NCI-H774 (cell line): Measurements from ENCODE around the gene AADACL2.
"Not testable (repeated sequence)": the region's sequence is repeated elsewhere in the genome, so short reads cannot be mapped to it uniquely, and the experiment has no call there.

Experiments
- DNase-seq: peaks from one replicate; lab custom pipeline; 2025; lab: John Stamatoyannopoulos, UW

The AADACL2 gene

DNA sequence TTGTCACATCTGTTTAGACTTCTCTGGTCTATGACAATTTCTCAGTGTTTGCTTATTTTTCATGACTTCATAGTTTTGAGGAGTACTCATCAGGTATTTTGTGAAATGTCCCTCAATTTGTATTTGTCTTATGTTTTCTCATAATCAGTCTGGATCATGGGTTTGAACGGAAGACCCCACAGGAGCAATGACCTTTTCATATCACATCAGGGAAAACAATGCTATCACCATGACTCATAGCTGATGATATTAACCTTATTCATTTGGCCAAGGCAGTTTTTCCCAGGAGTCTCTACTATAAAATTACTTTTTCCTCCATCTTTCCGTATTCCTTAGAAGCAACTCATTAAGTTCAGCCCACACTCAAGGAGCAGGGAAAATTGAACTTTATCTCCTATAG lies 32.7 kb downstream of the AADACL2 start:
- DNase-seq = no peak

DNA sequence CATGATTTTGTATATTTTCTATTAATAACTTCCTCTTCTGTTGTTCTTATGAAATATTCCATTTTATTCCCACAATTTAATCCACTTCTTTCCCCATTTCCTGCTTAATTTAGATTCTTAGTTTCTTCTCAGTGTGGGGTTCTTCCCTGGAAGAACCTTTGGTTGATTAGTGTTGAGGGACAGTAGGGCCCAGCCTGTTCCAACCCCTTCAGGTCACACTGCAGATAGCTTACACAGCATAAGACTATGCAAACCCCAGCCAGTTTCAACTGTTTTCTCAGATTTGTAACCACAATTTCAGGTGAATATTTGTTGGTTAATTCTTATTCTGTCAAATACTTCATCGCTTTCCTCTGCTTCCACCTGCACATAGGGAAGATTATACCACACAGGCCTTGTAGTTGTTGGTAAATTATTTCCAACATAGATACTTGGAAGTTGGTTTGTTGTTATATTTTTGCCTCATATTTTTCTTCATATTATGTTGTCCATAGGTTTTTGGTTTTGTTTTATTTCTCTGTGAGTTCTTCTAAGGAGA lies 34.7 kb downstream of the AADACL2 start:
- no peak for DNase-seq

DNA sequence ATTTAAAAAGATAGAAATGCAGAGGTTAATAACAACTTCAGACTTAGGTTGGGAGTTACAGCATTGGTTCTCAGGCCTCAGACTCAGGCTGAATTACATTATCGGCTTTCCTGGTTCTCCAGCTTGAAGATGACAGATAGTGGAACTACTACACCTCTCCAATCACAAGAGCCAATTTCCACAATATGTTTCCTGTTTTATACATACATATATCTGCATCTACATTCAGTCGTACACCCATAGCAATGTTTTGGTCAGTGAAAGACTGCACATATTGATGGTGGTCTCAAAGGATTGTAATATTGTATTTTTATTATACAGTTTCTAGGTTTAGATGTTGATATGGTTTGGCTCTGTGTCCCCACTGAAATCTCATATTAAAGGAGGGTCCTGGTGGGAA lies 35.4 kb downstream of the AADACL2 start:
- DNase-seq = no peak

DNA sequence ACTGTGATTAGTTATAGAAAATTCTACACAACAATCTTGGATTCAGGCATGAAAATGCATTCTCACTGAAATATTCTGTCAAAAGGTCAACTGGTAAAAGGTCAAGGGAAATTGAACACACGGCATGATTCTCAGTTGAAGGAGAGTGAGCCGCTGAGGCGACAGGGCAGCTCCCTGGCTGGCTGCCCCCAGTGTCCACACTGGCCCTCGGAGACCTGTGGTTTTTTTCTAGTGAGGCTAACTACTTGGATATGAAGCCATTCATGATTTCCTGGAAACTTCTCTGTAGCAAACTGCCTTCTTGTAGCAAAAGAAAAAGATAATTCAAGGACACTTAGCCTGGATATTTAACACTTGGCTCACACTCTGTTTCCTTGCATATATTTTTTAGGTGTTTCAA lies 37.2 kb downstream of the AADACL2 start:
- DNase-seq = no peak

DNA sequence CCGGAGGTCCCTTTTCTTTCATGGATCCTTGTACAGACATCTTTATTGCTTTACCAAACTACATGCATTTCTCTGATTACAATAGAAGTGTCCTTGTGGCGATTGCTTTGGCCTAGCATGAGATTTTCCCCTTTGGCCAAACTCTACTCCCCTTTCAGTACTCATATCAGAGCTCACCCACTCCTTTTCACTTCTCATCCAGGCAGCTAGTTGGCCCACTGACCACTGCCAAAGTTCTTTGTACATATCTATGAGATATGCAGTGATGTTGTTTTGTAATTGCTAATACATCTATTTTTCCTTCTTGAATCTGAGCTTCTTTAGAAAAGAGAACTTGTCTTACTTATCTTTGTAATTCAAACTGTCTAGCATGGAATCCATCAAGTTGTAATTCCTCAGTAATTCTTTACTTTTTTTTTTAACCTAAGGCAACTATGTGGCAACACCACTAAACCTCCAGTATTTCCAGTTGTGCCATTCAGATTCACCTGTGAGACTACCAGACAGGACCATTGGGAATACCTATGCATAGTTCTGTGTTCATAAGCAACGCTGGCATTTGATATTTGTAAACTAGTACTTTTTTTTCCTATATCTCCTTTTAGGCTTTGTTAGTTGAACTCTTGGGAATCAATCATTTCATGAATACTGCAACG lies 39.2 kb downstream of the AADACL2 start:
- no peak for DNase-seq

DNA sequence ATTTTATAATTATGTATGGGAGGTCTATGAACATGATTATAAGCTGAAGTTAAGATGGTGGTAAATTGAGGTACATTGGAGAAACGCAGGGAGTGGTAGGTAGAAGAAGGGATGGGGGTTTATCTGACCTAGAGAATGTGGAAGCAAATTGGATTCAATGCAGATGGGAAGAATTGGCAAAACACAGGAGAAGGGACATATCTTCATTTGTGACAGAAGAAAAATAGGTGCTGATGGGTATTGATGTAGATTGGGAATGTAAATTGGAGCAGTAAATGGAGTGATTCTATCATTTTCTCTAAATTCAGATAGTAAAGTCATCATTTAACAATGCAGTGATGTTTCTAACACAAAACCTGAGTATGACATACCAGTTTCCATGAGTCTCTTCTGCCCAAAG lies 40.5 kb downstream of the AADACL2 start:
- no peak for DNase-seq

DNA sequence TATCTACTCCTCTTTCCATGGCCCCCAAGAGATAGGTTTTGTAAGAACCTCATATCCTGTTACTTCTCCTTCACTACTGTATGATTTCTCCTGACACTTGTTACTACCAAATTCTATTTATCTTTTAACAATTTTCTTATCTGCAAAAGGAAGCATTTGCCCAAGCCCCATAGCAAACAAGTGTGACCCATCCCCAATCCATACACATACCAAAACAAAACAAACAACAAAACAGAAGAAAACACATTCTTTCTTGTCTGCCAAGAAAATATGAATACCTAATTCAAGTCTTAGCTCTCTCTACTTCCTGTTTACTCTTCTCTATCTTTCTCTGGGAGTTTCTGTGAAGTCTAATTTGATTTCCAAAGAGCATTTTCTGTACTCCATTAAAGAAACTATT lies 41.2 kb downstream of the AADACL2 start:
- no peak for DNase-seq

DNA sequence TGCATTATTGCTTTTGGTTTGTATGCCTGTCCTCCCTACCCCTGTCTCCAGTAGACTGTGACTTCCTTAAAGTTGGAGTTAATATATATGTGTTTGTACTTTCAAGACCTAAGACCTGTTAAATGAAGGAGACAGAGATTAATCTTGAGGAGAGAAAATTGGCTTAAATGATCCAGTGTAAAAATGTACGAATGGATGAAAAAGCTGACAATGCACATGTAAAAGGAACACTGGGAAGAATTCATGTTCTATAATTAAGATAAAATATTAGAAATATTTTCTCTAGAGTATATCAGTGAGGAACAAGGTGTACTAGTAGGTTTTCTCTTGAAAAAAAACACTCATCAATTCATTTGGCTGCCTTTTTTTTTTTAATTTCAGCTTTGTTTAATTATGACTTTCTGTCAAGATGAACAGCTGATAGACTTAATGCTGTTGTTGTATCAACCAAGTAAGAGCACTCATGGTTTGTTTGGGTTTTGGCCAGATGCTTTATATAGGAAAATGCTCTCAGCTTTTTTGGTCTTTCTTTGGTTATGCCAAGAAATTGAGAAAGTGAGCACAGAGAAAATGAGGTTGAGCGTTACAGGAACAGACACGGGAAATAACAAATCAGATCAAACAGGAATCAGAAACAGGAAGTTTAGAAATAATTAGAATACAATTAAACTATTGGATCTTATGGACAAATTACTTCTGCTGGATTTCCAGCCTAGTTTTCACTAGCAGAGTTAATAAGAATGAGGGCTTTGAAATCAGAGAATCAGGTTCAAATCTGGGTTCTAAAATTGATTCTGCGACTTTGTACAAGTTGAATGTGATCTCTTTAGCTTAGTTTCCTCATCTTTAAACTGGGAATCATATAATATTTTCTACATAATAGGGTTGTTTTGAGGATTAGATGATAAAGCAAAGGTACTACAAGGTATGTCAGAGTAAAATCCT lies 41.9 kb downstream of the AADACL2 start:
- no peak for DNase-seq

DNA sequence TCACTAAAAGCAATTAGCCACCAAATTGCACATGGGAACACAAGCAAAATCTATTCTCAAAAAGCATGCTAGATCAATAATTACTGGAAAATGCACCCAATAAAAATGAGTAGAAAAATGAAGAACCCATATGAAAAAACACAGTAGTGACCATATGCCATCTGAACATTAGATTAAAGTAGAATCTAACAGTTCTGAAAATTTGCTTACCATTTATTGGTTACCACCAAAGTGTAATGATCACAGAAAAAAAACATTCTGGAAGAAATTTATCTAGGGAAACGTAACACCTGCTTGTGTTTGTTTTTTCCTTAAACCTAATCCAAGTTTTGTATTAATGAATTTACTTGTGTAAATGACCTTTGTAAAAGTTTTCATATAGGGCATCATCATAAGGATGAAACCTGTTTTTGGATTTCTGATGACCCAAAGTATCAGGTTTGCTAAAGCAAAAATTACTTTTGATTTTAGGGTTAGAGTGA lies 42.6 kb downstream of the AADACL2 start:
- no peak for DNase-seq

DNA sequence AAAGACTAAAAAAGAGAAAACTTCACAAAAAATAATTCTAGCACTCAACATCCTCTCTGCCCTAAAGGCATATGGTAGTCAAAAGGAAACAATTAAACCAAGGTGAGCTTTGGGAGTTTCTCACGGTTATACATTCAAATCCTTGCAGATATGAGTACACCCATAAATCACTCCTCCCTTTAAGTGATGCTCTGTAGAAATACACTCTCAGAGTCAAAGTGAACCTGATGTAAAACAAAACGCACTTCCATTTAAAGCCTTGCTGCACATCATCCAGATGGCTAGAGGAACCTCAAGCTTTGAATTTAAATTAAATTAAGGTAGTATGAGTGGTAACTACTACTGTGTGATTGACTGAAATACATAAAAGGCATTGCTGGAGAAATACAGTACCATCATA lies 44.2 kb downstream of the AADACL2 start:
- DNase-seq = no peak

DNA sequence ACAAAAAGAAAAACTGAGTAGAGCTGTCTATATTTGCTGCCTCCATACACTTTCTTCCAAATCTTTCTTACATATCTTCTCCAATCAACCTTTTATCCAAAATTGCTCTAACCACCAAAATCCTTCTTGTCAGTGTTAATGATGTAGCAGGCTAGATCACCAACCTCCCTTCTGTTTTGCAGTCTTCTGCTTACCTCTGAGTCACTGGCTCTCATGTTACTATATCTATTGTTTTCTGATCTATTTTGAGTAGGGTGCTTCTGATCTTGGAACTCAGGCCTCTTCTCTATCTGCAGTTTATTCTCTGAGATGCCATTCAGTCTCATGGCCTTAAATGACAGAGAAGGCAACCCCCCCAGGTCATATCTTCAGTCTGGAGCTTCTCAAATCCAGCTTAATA lies 53.9 kb downstream of the AADACL2 start:
- DNase-seq = no peak

DNA sequence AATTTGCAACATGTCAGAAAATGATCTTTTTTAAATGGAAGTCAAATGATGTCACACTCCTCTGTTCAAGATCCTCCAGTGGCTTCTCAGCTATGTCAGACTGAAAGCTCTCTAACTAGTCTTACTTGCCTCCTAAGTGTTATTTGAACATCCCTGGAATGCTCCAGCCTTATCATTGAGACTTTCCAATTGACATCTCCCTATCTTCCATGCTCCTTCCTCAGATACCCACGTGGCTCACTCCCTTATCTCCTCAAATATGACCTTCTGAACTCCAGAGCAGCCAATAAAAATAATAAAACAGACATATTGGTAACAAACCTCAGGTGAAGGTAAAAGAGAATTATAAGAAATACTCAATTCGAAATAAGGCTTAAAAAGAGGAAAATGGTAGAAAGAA lies 54.7 kb downstream of the AADACL2 start:
- DNase-seq = no peak

DNA sequence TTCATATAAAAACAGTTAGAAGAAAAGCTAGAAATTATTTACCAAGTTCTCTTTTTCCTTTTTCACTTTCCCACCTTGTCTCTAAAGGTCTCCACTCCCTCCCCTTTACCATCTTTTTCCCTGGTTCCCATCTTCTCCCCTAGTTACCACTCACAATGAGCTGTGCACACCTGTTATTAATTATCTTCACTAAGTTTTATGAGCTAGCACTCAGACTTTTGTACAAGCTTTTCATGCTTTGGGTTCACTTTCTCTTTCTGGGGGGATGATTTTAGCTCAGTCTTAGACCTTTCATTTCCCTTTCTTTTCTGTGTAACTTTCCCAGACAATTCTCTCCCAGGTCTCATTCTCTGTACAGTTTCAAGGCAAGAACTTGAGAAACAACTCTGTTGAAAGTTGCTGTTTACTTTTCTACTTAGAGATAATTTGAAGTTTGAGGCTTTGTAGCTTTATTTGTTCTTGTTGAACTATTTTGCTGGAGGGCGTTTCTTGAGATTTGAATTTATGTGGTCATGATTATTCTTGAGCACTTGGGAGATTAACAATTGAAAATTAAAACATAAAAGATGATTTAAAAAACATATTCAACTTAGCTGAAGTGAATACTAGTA lies 56.2 kb downstream of the AADACL2 start:
- no peak for DNase-seq

DNA sequence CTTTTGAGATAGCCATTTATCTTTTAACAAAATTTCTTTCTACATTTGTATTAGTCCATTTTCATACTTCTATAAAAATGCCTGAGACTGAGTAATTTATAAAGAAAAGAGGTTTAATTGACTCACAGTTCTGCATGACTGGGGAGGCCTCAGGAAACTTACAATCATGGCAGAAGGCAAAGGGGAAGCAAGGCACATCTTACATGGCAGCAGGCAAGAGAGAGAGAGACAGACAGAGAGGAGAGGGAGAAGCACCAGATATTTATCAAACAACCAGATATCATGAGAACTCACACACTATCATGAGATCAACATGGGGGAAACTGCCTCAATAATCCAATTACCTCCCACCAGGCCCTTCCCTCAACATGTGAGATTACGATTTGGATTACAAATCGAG lies 57.0 kb downstream of the AADACL2 start:
- DNase-seq = not testable (repeated sequence)

DNA sequence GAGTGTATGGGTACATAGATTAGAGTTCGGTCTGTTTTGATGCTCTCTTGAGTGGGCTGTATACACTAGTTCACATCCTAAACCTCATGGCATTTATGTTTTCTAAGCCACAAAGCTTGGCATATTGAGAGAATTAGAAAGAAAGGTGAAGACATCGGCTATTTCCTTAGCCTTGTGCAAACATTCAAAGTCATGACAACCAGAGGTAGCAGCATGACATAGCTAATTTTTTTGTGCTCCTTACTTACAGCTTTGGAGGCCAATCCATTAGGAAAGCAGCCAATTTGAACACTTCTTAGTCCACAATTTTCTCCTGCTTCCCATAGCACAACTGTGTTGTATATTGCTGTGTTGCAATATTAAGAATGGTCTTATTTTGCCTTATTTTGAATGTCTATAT lies 58.7 kb downstream of the AADACL2 start:
- DNase-seq = no peak

DNA sequence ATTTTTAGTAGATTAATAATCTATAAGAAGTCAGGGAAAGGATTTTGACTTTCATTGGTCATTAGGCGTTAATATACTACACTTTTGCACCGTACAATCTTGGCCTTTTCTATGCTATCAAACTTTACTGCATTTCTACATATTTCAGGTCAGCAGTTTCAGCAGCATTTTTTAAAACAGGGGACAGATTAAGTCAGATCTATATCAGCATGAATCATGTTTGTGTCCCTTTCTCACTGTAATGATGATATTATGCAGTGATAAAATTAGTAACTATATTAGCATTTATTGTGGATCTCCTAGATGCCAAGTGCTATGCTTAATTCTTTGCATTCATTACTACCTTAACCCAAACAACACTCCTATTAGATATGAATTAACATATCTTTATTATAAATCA lies 59.9 kb downstream of the AADACL2 start:
- DNase-seq = no peak

DNA sequence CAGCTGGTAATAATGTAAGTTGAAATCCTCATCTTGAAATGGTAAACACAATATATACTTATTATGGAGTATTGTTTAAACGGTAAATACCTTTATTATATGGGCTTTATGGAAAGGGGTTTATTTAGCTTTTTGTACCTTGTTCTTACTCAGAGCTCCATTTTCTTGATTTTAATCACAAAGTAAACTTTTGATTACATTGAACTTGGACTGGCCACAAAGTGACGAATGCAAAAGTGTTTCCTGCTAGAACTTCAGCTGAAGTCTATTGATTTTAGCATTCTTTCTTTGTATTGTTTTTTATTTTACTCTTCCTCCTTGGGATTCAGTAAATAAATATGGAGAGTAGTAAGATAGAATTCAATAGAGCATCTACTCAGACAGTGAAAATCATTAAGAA lies 60.4 kb downstream of the AADACL2 start:
- no peak for DNase-seq

DNA sequence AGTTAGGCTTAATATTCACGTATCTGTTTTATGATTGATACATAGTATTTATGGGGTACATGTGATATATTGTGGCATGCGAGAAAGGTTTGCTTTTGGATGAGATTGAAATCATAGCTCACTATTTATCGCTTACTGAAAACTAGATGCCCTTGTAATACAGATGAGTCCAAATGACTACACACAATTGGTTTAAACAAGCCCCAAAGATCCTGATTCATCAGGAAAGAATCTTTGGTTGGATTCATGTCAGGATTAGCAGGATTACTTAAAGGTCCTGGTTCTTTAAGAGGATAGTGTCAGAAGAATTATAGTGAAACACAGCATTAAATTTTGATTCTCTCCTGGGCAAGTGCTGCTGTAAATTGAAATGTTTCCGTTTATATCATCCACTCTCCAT lies 61.5 kb downstream of the AADACL2 start:
- DNase-seq = no peak

DNA sequence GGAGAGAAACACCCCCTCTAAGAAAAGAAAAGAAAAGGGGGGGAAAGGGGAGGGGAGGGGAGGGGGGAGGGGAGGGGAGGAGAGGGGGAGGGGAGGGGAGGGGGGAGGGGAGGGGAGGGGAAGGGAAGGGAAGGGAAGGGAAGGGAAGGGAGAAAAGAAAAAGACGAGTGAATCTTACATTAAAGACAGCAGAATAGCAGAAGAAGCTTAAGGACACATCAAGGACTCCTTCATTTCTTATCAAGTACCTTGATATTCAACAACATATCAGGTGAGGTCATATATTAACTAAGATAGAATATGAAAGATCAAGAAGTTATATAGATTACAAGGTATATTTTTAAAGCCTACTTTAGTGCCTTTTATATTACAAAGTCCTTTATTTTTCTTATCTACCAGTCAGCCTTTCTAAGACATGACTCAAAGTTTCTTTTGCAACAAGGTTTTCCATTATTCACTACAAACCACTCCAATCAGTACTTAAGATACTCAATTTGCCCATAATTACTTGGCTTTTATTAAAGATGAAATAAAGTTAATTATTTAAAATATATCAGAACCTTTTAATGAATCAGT lies 62.5 kb downstream of the AADACL2 start:
- no peak for DNase-seq

DNA sequence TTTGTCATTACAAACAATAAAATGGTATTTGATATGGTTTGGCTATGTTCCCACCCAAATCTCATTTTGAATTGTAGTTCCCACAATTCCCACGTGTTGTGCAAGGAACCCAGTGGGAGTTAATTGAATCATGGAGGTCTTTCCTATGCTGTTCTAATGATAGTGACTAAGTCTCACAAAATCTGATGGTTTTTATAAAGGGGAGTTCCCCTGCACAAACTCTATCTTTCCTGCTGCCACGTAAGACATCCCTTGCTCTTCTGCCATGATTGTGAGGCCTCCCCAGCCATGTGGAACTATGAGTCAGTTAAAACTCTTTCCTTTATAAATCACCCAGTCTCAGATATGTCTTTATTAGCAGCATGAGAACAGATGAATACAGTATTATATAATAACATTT lies 64.7 kb downstream of the AADACL2 start:
- DNase-seq = no peak

DNA sequence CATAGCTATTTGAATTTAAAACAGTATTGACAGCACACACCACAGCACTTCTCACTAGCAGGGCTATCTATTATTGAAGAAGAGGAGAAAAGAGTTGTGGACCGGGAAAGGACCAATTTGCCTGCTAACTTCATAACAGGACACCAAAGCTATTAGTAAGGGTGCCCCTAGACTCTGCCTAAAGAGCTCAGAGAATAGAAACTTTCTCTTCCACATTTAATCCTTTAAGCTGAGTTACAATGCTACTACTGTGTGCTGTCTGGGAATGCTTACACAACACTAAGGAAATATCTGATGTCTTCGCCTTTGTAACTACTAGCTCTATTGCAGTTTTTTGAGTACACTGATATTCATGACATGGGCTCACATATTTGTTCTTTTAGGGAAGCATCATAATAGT lies 66.7 kb downstream of the AADACL2 start:
- no peak for DNase-seq

DNA sequence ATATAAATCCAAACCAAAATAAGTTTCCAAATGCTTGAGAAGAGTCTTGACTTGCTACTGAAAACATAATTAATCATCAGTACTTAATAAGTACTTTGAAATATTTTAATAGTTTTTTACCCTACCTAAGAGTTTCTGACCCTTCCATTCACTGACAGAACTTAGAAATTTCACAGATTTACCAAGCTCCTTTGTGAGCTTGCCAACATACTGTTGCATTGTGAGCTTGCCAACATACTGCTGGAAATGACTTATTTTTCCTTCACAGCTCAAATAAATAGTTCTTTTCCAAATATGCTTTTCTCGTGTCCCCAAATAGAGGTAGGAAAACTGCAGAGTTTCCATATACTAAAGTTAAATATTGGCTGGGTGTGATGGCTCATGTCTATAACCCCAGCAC lies 70.5 kb downstream of the AADACL2 start:
- no peak for DNase-seq
